Muscle of back (tissue), 11 donors: ENCODE results near the gene POGLUT2. TPM values are rescaled to one million over a fixed set of nuclear protein-coding genes. Genes with fewer than 3 reads are reported as not detected.

Source experiments
- DNase-seq, 3 donors: peaks; one replicate each; pipeline versions ENCODE4 v3.0.0 to v3.0.0-alpha.2; 2013
- polyA plus RNA-seq, 10 donors: library from polyadenylated mRNA; unstranded; fragments of 120-200 nt; gene quantifications; one replicate each; pipeline ENCODE4 v1.2.1, GENCODE V29; 2013; ENCODE audit not compliant: insufficient read length in 10 of 10

POGLUT2 gene
- polyA plus RNA-seq, 10 donors: 27.0 to 39.6 (median 31.1) TPM

DNA sequence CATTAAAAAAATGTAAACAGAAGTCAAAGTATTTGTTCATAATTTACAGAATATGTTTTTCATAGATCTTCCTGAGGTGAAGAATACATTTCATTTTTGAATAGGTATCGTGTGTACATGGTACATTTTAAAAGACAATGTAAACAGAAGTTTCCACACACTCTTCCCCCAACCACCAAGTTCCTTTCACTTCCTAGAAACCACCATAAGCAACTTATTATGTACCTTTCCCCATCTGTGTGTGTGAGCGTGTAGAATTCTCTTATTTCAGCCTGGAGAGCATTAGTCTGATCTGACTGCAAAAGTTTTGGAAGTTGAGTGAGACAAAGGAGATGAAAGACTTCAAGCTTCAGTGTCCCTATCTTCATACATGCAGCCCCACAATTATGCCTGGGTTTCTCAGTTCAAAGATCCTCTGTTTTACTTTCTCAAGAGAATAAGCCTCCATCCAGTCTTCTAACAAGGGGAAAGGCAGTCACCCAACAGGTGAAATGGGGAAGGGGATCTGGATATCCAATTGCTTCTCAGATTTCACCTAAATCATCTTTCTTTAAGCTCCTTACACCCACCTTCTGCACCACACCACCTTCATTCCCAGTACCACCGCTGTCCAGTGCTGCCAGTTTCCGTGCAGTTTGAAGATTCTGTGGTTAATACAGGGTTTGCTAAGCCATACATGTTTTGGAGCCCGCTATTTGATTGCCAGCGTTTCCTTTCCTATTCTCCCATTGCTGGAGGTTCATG, 27.3 kb downstream of the POGLUT2 start:
- DNase-seq: no peak

DNA sequence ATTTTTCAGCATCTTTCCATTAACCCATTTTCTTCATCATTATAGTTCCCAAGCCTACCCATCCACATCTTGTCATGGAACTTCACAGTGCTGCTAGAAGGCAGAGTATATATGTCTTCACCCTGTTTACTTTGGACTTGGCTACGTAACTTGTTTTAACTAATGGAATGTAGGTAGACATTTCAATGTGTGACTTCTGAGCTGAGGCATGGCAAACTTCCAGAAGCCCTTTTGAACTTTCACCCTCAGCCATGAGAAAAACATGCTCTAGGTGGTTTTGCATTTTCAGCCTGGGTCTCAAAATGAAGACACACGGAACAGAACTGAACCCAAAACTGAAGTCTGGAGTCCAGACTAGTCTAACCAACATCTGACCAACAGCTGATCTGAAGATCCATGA, 28.3 kb downstream of the POGLUT2 start:
- DNase-seq: no peak

GRCh38 chr13:102769679-102770078, 29.1 kb downstream of the POGLUT2 start:
- DNase-seq: peak in 1 of 3 donors; percentile 14

DNA sequence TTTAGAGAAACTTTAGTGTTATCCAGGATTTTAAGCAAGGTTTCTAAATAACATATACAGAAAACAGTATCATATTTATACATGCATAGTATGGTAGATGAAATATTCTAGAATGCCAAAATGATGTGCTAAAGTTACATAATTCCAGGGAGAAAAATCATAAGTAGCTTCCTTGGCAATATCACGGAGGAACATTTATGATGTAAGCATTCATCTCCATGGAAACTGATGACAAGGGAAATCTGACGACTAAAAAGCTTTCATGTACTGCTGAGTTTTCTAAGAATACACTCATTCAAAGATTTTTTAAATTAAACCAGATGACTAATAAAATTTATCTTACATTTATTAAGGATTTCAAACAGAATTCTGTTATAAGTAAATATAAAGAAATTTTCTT, 29.9 kb downstream of the POGLUT2 start:
- DNase-seq: peak in 2 of 3 donors; percentile 16 to 28

- no peak for DNase-seq
These were observed 35.0 kb downstream of the POGLUT2 start for GRCh38 chr13:102763741-102764140.

DNA sequence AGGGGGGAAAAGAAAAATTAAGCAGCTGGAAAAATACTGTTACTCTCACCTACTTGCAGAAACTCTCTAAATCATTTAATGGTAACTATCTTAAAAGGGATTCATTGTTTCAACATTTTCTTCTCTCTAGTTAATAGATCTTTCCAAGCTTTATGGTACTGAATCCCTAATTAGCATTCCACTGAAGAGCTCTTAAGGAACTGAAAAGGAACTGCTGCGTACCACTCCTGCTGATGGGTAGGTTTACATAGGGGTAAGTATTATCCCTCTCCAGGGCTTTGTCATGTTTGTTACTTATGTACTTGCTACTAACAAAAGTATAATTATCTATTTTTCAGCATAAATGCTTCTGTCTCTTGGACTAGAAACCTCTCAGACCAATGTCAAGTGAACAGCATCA, 37.7 kb downstream of the POGLUT2 start:
- no peak for DNase-seq

DNA sequence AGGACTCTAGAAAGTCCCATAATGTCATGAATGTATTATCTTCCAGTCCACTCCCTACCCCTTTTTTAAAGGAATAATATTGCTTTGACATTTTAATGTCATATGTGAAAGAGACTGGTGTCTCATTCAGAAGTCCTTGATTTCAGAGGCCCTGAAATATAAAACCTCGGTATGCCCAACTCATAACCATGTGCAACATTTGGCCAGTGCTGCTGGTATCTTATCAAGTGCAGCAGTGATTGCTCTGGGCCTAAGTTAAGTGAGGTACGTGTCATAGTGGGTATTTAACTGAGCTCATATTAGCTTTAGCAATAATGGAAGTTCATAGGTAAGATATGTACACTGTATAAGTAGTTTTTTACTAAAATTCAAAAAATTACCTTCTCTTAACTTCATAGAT, 39.9 kb downstream of the POGLUT2 start:
- no peak for DNase-seq

GRCh38 chr13:102757006-102757405, 41.8 kb downstream of the POGLUT2 start:
- DNase-seq: no peak

- DNase-seq: no peak
These were observed 46.9 kb downstream of the POGLUT2 start for GRCh38 chr13:102751886-102752285.

GRCh38 chr13:102742506-102742905, 56.3 kb downstream of the POGLUT2 start:
- no peak for DNase-seq

- DNase-seq: no peak
These were observed 56.7 kb downstream of the POGLUT2 start for GRCh38 chr13:102742101-102742500.

Other genes starting within 250 kb of the POGLUT2 start
- 10 to 100 TPM; 40.6 to 69.2 (median 54.9) TPM for gene TPP2, start 202.0 kb downstream of the POGLUT2 start, polyA plus RNA-seq
- 10 to 100 TPM; 15.9 to 52.0 (median 29.2) TPM for gene METTL21C, start 103.9 kb downstream of the POGLUT2 start, polyA plus RNA-seq
- gene TEX30, start 25.2 kb downstream of the POGLUT2 start, polyA plus RNA-seq: 10 to 100 TPM; 12.9 to 25.7 (median 14.3) TPM
- 10 to 100 TPM; 19.3 to 43.8 (median 26.7) TPM for gene BIVM, start 143 bp upstream of the POGLUT2 start, polyA plus RNA-seq
- gene ERCC5, start 47.1 kb upstream of the POGLUT2 start, polyA plus RNA-seq: 10 to 100 TPM; 33.3 to 49.0 (median 42.2) TPM